ENCODE results near the gene PYGO2. TPM values are rescaled to one million over a fixed set of nuclear protein-coding genes. Genes with fewer than 3 reads are reported as not detected.
A peak's percentile ranks its signal among the peaks of the same experiment; 100 is the strongest.

PYGO2 gene
- polyA plus RNA-seq, 1 donor (not counting 4 experiments of a cell fraction or from before 2014, with no cell fraction given): 15.1 TPM

GRCh38 chr1:154958036-154958435 is 3.5 kb downstream of the PYGO2 start:
- dilution Hi-C loops (cut with MboI; ENCODE audit: extremely low pct_ligation_motif_present, low sequenced_read_pairs): no loop called here
- Histone ChIP-seq H3K4me3 (ENCODE audit: control insufficient read depth in 2 of 3, extremely low read depth in 1 of 3, insufficient read depth in 2 of 3, low read depth in 1 of 3, low read length in 3 of 3) (no peak overlapping the region), H4K20me1 (ENCODE audit: control insufficient read depth, extremely low read depth, insufficient read depth, low read length) (no peaks in the 10 kb centered on the region), H3K9me3 (ENCODE audit: control insufficient read depth, low read depth, low read length) (no peaks in the 10 kb centered on the region), H3K27me3 (ENCODE audit: control insufficient read depth, extremely low read depth, insufficient read depth, low read length) (no peaks in the 10 kb centered on the region), H3K4me2 (ENCODE audit: control insufficient read depth, extremely low read depth, insufficient read depth, low read depth, low read length) (no peak overlapping the region), H3K36me3 (ENCODE audit: control insufficient read depth in 2 of 2, extremely low read depth in 1 of 2, insufficient read depth in 2 of 2, low read length in 2 of 2) (peaks cover 2 to 20% of the 10 kb centered on the region in 2 experiments), H3K9ac (ENCODE audit: control insufficient read depth, extremely low read depth, insufficient read depth, low read length) (no peak overlapping the region), H2AFZ (ENCODE audit: control insufficient read depth, low read length) (no peak overlapping the region), H3K79me2 (ENCODE audit: control insufficient read depth, insufficient read depth, low read length) (peaks cover 18% of the 10 kb centered on the region), H3K4me1 (ENCODE audit: control insufficient read depth, extremely low read depth, insufficient read depth, low read length) (peaks cover 37% of the 10 kb centered on the region), H3K27ac (ENCODE audit: control insufficient read depth, insufficient read depth, low read length) (no peak overlapping the region), H3K9me1 (ENCODE audit: control insufficient read depth, extremely low read depth, insufficient read depth, low read length) (no peaks in the 10 kb centered on the region)
- FAIRE-seq (no peak), DNase-seq (ENCODE audit: low read depth, low spot score) (no peak)
- TF ChIP-seq EZH2 (IDR thresholded peaks at IDR 0.05; ENCODE audit: low read length) (no peak), CTCF (optimal IDR thresholded peaks at IDR 0.05 in 1 of 3, IDR thresholded peaks at IDR 0.05 in 1 of 3, conservative IDR thresholded peaks at IDR 0.05 in 1 of 3; ENCODE audit: extremely low read depth in 1 of 3, insufficient read depth in 2 of 3, low read length in 3 of 3) (no peak)

- Histone ChIP-seq H3K36me3 (ENCODE audit: control insufficient read depth in 2 of 2, extremely low read depth in 1 of 2, insufficient read depth in 2 of 2, low read length in 2 of 2) (peaks cover 2 to 14% of the 10 kb centered on the region in 2 experiments), H3K4me2 (ENCODE audit: control insufficient read depth, extremely low read depth, insufficient read depth, low read depth, low read length) (peak overlapping the region; percentile 73), H2AFZ (ENCODE audit: control insufficient read depth, low read length) (no peak overlapping the region), H3K27ac (ENCODE audit: control insufficient read depth, insufficient read depth, low read length) (no peak overlapping the region), H3K79me2 (ENCODE audit: control insufficient read depth, insufficient read depth, low read length) (peaks cover 18% of the 10 kb centered on the region), H3K27me3 (ENCODE audit: control insufficient read depth, extremely low read depth, insufficient read depth, low read length) (no peaks in the 10 kb centered on the region), H3K4me3 (ENCODE audit: control insufficient read depth in 2 of 3, extremely low read depth in 1 of 3, insufficient read depth in 2 of 3, low read depth in 1 of 3, low read length in 3 of 3) (no peak overlapping the region), H3K9me3 (ENCODE audit: control insufficient read depth, low read depth, low read length) (no peaks in the 10 kb centered on the region), H4K20me1 (ENCODE audit: control insufficient read depth, extremely low read depth, insufficient read depth, low read length) (no peaks in the 10 kb centered on the region), H3K4me1 (ENCODE audit: control insufficient read depth, extremely low read depth, insufficient read depth, low read length) (peaks cover 31% of the 10 kb centered on the region), H3K9me1 (ENCODE audit: control insufficient read depth, extremely low read depth, insufficient read depth, low read length) (no peaks in the 10 kb centered on the region), H3K9ac (ENCODE audit: control insufficient read depth, extremely low read depth, insufficient read depth, low read length) (no peak overlapping the region)
- DNase-seq (ENCODE audit: low read depth, low spot score) (no peak), FAIRE-seq (no peak)
- TF ChIP-seq CTCF (optimal IDR thresholded peaks at IDR 0.05 in 1 of 3, IDR thresholded peaks at IDR 0.05 in 1 of 3, conservative IDR thresholded peaks at IDR 0.05 in 1 of 3; ENCODE audit: extremely low read depth in 1 of 3, insufficient read depth in 2 of 3, low read length in 3 of 3): no peak
- no peak for TF ChIP-seq EZH2 (IDR thresholded peaks at IDR 0.05; ENCODE audit: low read length)
- dilution Hi-C loops (cut with MboI; ENCODE audit: extremely low pct_ligation_motif_present, low sequenced_read_pairs): no loop called here
These were observed 4.4 kb downstream of the PYGO2 start for GRCh38 chr1:154957091-154957657.
